A549 (cell line): ENCODE results near the gene PON2. TPM values are rescaled to one million over a fixed set of nuclear protein-coding genes. Genes with fewer than 3 reads are reported as not detected.

ENCODE experiments used
- ATAC-seq, 2 experiments: fragments of 200-7000 bp in 1 of 2; fragments of >200 bp in 1 of 2; cut with Nextera tagmentation in 1 of 2; cut with Tn5 transposase in 1 of 2; 3 replicates each; pipeline versions ENCODE4 v1.8.0 to v1.9.1; 2018 to 2020; ENCODE audit warnings: mild to moderate bottlenecking in 1 of 2, moderate library complexity in 1 of 2
- CTCF ChIA-PET: fragments of 300-600 bp; sonication (Branson Sonifier 250); formaldehyde crosslinking; extraction: SDS; loops from one replicate; lab custom pipeline; 2021; ENCODE audit warnings: antibody characterized with exemption, inconsistent platforms; lab: Yijun Ruan, JAX
- POLR2A ChIA-PET: fragments of 350-600 bp; formaldehyde crosslinking; extraction: SDS; loops from one replicate; lab custom pipeline; 2021; ENCODE audit warnings: antibody characterized with exemption, inconsistent platforms; lab: Yijun Ruan, JAX
- DNase-seq, 2 experiments: peaks; one replicate each; pipeline versions ENCODE4 v3.0.0 to v3.0.0-alpha.2; 2011 to 2016; ENCODE audit warnings: low read depth in 1 of 2, low spot score in 1 of 2
- FAIRE-seq: peaks from 2 replicates; lab custom pipeline; 2011; peaks lifted over from hg19 to GRCh38; lab: Jason Lieb, UNC
- H3K27ac ChIP-seq, 2 experiments: fragments of >200 bp; sonication (Bioruptor Twin); formaldehyde crosslinking; 3 replicates each; pipeline ENCODE4 v1.5.1; 2016 to 2017
- H3K4me1 ChIP-seq: fragments of >200 bp; sonication (Bioruptor Twin); formaldehyde crosslinking; 3 replicates; pipeline ENCODE4 v1.6.1; 2016
- H3K4me2 ChIP-seq: fragments of >200 bp; sonication (Bioruptor Twin); formaldehyde crosslinking; 3 replicates; pipeline ENCODE4 v1.6.1; 2016
- H3K4me3 ChIP-seq: fragments of >200 bp; sonication (Bioruptor Twin); formaldehyde crosslinking; 3 replicates; pipeline ENCODE4 v1.5.1; 2016
- H3K9me3 ChIP-seq: fragments of >200 bp; sonication (Bioruptor Twin); formaldehyde crosslinking; 3 replicates; pipeline ENCODE4 v1.6.1; 2016
- BCL3 ChIP-seq: fragments of >200 bp; sonication (Bioruptor Twin); formaldehyde crosslinking; IDR thresholded peaks from 3 replicates; pipeline ENCODE4 v1.6.1; 2016
- CBX8 ChIP-seq: fragments of 200-600 bp; sonication (generic); IDR thresholded peaks from 2 replicates; pipeline ENCODE4 v1.6.1; 2016
- CEBPB ChIP-seq, 2 experiments: fragments of >200 bp in 1 of 2; sonication (Bioruptor Twin) in 1 of 2; formaldehyde crosslinking in 1 of 2; IDR thresholded peaks; 2 replicates each; pipeline ENCODE4 v1.6.1; 2012 to 2016
- EHF ChIP-seq: fragments of 250-450 bp; sonication (Bioruptor Pico); IDR thresholded peaks from 2 replicates; pipeline ENCODE4 v1.5.0; 2020; ENCODE audit warnings: mild to moderate bottlenecking
- EHMT2 ChIP-seq: fragments of 200-600 bp; sonication (generic); IDR thresholded peaks from 2 replicates; pipeline ENCODE4 v1.6.1; 2016; ENCODE audit warnings: antibody characterized with exemption, low read depth, mild to moderate bottlenecking, moderate library complexity
- EP300 ChIP-seq, 2 experiments: fragments of >200 bp; sonication (Bioruptor Twin); formaldehyde crosslinking; IDR thresholded peaks; 2 replicates in 1 of 2; 3 replicates in 1 of 2; pipeline ENCODE4 v1.6.1; 2016 to 2017
- FOSL2 ChIP-seq, 2 experiments: fragments of 450-650 bp in 1 of 2; fragments of >200 bp in 1 of 2; sonication (Bioruptor Twin) in 1 of 2; formaldehyde crosslinking; IDR thresholded peaks; 2 replicates each; pipeline versions ENCODE4 v1.5.0 to v1.6.1; 2016 to 2020; ENCODE audit warnings: mild to moderate bottlenecking in 1 of 2, moderate library complexity in 1 of 2
- GATA3 ChIP-seq: IDR thresholded peaks from 2 replicates; pipeline ENCODE4 v1.6.1; 2012; ENCODE audit warnings: borderline replicate concordance
- HDAC2 ChIP-seq: fragments of 200-600 bp; sonication (generic); IDR thresholded peaks from 2 replicates; pipeline ENCODE4 v1.6.1; 2016
- HMGXB4 ChIP-seq: fragments of 250-450 bp; sonication (Bioruptor Pico); IDR thresholded peaks from 2 replicates; pipeline ENCODE4 v1.5.0; 2021; ENCODE audit warnings: mild to moderate bottlenecking, moderate library complexity, borderline replicate concordance
- HOXB13 ChIP-seq: fragments of 250-450 bp; sonication (Bioruptor Pico); IDR thresholded peaks from 2 replicates; pipeline ENCODE4 v1.5.0; 2020; ENCODE audit warnings: low read depth, mild to moderate bottlenecking, moderate library complexity
- HOXB5 ChIP-seq: fragments of 250-450 bp; sonication (Bioruptor Pico); IDR thresholded peaks from 2 replicates; pipeline ENCODE4 v1.5.0; 2020; ENCODE audit warnings: mild to moderate bottlenecking, moderate library complexity
- JUN ChIP-seq, 2 experiments: fragments of >200 bp; sonication (Bioruptor Twin); formaldehyde crosslinking; IDR thresholded peaks; 2 replicates in 1 of 2; 3 replicates in 1 of 2; pipeline ENCODE4 v1.6.1; 2016 to 2017
- JUNB ChIP-seq: fragments of >200 bp; sonication (Bioruptor Twin); formaldehyde crosslinking; IDR thresholded peaks from 2 replicates; pipeline ENCODE4 v1.6.1; 2016
- KDM5A ChIP-seq: fragments of 200-600 bp; sonication (generic); IDR thresholded peaks from 2 replicates; pipeline ENCODE4 v1.6.1; 2016; ENCODE audit warnings: antibody characterized with exemption, mild to moderate bottlenecking
- MAFK ChIP-seq: fragments of 450-650 bp; IDR thresholded peaks from 2 replicates; pipeline ENCODE4 v1.6.1; 2014; ENCODE audit not compliant: partially characterized antibody
- MAX ChIP-seq: IDR thresholded peaks from 2 replicates; pipeline ENCODE4 v1.6.1; 2012
- MAZ ChIP-seq: fragments of 150-350 bp; IDR thresholded peaks from 2 replicates; pipeline ENCODE4 v1.6.1; 2014; ENCODE audit warnings: antibody characterized with exemption, low read depth, low read length, borderline replicate concordance
- NFE2L2 ChIP-seq: fragments of 150-350 bp; conservative IDR thresholded peaks from 2 replicates; pipeline ENCODE4 v1.6.1; 2014; ENCODE audit warnings: low read length
- PBX3 ChIP-seq: IDR thresholded peaks from 2 replicates; pipeline ENCODE4 v1.6.1; 2012
- PHF8 ChIP-seq: fragments of 200-600 bp; sonication (generic); IDR thresholded peaks from 2 replicates; pipeline ENCODE4 v1.6.1; 2016; ENCODE audit warnings: low read depth, mild to moderate bottlenecking, antibody characterized with exemption, moderate library complexity, borderline replicate concordance
- POLR2A ChIP-seq: IDR thresholded peaks from 2 replicates; pipeline ENCODE4 v1.6.1; 2012; ENCODE audit warnings: mild to moderate bottlenecking, low read length
- POLR2AphosphoS2 ChIP-seq: conservative IDR thresholded peaks from 2 replicates; pipeline ENCODE4 v1.6.1; 2012; ENCODE audit warnings: low read length, improper control_type of control experiment, inconsistent platforms
- RAD21 ChIP-seq, 2 experiments: fragments of >200 bp in 1 of 2; sonication (Bioruptor Twin) in 1 of 2; formaldehyde crosslinking in 1 of 2; IDR thresholded peaks in 1 of 2; conservative IDR thresholded peaks in 1 of 2; 2 replicates in 1 of 2; 3 replicates in 1 of 2; pipeline ENCODE4 v1.6.1; 2012 to 2018; ENCODE audit warnings: inconsistent platforms in 1 of 2
- RARB ChIP-seq: fragments of 250-450 bp; sonication (Bioruptor Pico); IDR thresholded peaks from 2 replicates; pipeline ENCODE4 v1.8.0; 2021; ENCODE audit warnings: mild to moderate bottlenecking, moderate library complexity
- RFX5 ChIP-seq: fragments of 450-650 bp; IDR thresholded peaks from 2 replicates; pipeline ENCODE4 v1.7.1; 2014; ENCODE audit warnings: antibody characterized with exemption, mild to moderate bottlenecking, moderate library complexity
- RNF2 ChIP-seq: fragments of 200-600 bp; sonication (generic); IDR thresholded peaks from 2 replicates; pipeline ENCODE4 v1.6.1; 2016; ENCODE audit warnings: low read depth, mild to moderate bottlenecking, antibody characterized with exemption, moderate library complexity, borderline replicate concordance
- SMC3 ChIP-seq: fragments of >200 bp; sonication (Bioruptor Twin); formaldehyde crosslinking; IDR thresholded peaks from 3 replicates; pipeline ENCODE4 v1.6.1; 2018; ENCODE audit warnings: inconsistent platforms
- ZC3H11A ChIP-seq: fragments of 450-650 bp; IDR thresholded peaks from 2 replicates; pipeline ENCODE4 v1.6.1; 2014; ENCODE audit warnings: antibody characterized with exemption, mild to moderate bottlenecking
- ZSCAN20 ChIP-seq: fragments of 250-450 bp; sonication (Bioruptor Pico); IDR thresholded peaks from 2 replicates; pipeline ENCODE4 v1.8.0; 2022; ENCODE audit warnings: mild to moderate bottlenecking, moderate library complexity
- WGBS: methylation state at CpG from one replicate; pipeline ENCODE4 v1.1.6; 2017; ENCODE audit errors: missing lambda C conversion rate; 5-methylcytosine and 5-hydroxymethylcytosine counted together
- polyA plus RNA-seq, 4 experiments: library from polyadenylated mRNA; depleted of rRNA in 3 of 4; stranded (reverse); fragments of >200 nt; fragmentation: RNase III in 1 of 4; extraction: RNeasy Plus Mini Kit Qiagen cat#74134 plus additional on column Dnase treatment in 1 of 4; gene quantifications; 2 replicates in 3 of 4; 3 replicates in 1 of 4; pipeline ENCODE4 v1.2.3, GENCODE V29; 2011 to 2017
- TF ChIP-seq, protein P1 (sequence below): fragments of >200 bp; sonication (Bioruptor Twin); formaldehyde crosslinking; IDR thresholded peaks from 2 replicates; pipeline ENCODE4 v1.6.1; 2016

Gene PON2
- polyA plus RNA-seq, 2 of the 4 experiments (the other 2 are of a cell fraction): 395 to 829 TPM

GRCh38 chr7:95471071-95471470, 36.2 kb upstream of the PON2 start:
- DNase-seq (peak in 1 of 2 experiments; percentile 17), FAIRE-seq (no peak), ATAC-seq (peak in 1 of 2 experiments; percentile 49; a peak in 3 of 6 replicates)
- peak overlapping the region; percentile 92 to 94 for H3K27ac ChIP-seq
- peak overlapping the region; percentile 58 for H3K4me2 ChIP-seq
- 0 out of 2 replicates have a peak, but pooled peaks have one; percentile 24 for TF ChIP-seq EHF (CRISPR knock-in tag)
- TF ChIP-seq MAFK: no peak
- POLR2A ChIA-PET: interaction anchor here (1.2 to 1.6 kb wide), 2 partner anchors 30 to 36 kb away, joined by 6 to 8 read pairs; partner anchors contain the start of gene PON2
- CTCF ChIA-PET: interaction anchor here (2.5 kb wide), 1 partner anchor 75 kb away, joined by 13 read pairs; the partner anchor contains the start of gene PON3
- H3K9me3 ChIP-seq: no peaks in the 10 kb centered on the region; the same call in 2 of the 3 replicates
- peak overlapping the region; percentile 17; the same call in 1 of the 3 replicates for H3K4me3 ChIP-seq
- 61% methylated on average over 3 of the region's 3 CpGs for WGBS
- peaks cover 43% of the 10 kb centered on the region for H3K4me1 ChIP-seq

- peak overlapping the region; percentile 92 to 94 for H3K27ac ChIP-seq
- TF ChIP-seq BCL3 (peak; percentile 64; the same call in 1 of the 3 replicates), FOSL2 (IDR thresholded peaks at IDR 0.05) (no peak), FOSL2 (CRISPR knock-in tag; IDR thresholded peaks at IDR 0.05) (no peak), KDM5A (no peak), CEBPB (IDR thresholded peaks at IDR 0.05) (peak; percentile 68 to 76), MAZ (no peak), ZSCAN20 (no peak), EP300 (IDR thresholded peaks at IDR 0.05) (peak; percentile 82 to 95; a peak in 3 of 5 replicates), HMGXB4 (CRISPR knock-in tag) (no peak), CBX8 (no peak), JUN (IDR thresholded peaks at IDR 0.05) (peak; percentile 88 to 91), PBX3 (no peak), RNF2 (no peak), RARB (CRISPR knock-in tag) (no peak), EHMT2 (no peak), ZC3H11A (no peak), MAFK (no peak), JUNB (peak; percentile 53), RAD21 (conservative IDR thresholded peaks at IDR 0.05 in 1 of 2, IDR thresholded peaks at IDR 0.05 in 1 of 2) (peak in 1 of 2 experiments; percentile 48; a peak in 4 of 5 replicates), MAX (peak; percentile 18; the same call in 1 of the 2 replicates), GATA3 (peak; percentile 61; the same call in 1 of the 2 replicates), POLR2AphosphoS2 (no peak), RFX5 (no peak), NFE2L2 (no peak), PHF8 (no peak), HOXB5 (CRISPR knock-in tag) (no peak), SMC3 (0 out of 3 replicates have a peak, but pooled peaks have one; percentile 39), HDAC2 (no peak), POLR2A (no peak), HOXB13 (CRISPR knock-in tag) (no peak)
- TF ChIP-seq, protein P1, sequence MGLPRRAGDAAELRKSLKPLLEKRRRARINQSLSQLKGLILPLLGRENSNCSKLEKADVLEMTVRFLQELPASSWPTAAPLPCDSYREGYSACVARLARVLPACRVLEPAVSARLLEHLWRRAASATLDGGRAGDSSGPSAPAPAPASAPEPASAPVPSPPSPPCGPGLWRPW: peak; percentile 68; the same call in 1 of the 2 replicates
- TF ChIP-seq, all 56 proteins: peak for 10
- POLR2A ChIA-PET: interaction anchor here (1.2 to 1.6 kb wide), 2 partner anchors 29 to 35 kb away, joined by 6 to 8 read pairs; partner anchors contain the start of gene PON2
- ATAC-seq (peak; percentile 84 to 89), DNase-seq (peak; percentile 41 to 83), FAIRE-seq (peak; percentile 81)
- Histone ChIP-seq H3K4me3 (peak overlapping the region; percentile 17; the same call in 1 of the 3 replicates), H3K9me3 (no peaks in the 10 kb centered on the region; the same call in 2 of the 3 replicates), H3K4me1 (peaks cover 37% of the 10 kb centered on the region), H3K4me2 (peak overlapping the region; percentile 58)
- WGBS: 0% methylated on average over 3 of the region's 3 CpGs
- CTCF ChIA-PET: interaction anchor here (1.0 to 2.5 kb wide), 2 partner anchors 74 to 216 kb away, joined by 4 to 13 read pairs; partner anchors contain the start of gene PON3
These were observed 35.6 kb upstream of the PON2 start for GRCh38 chr7:95470452-95470851.
